OCI-LY7 (cell line): Measurements from ENCODE around the gene VWA5B2. TPM values are rescaled to one million over a fixed set of nuclear protein-coding genes. Genes with fewer than 3 reads are reported as not detected.

ENCODE experiments used
- BruUV-seq: library from RNA; stranded (reverse); fragments of 400-500 nt; replicated peaks from 2 replicates; lab custom pipeline; 2021; lab: Mats Ljungman, UMichigan
- CTCF ChIA-PET: fragments of 300-600 bp; sonication (Branson Sonifier 250); formaldehyde crosslinking; loops from one replicate; lab custom pipeline; 2022; ENCODE audit warnings: antibody characterized with exemption; ENCODE audit not compliant: unreplicated experiment; lab: Charles Lee
- POLR2A ChIA-PET: fragments of 300-600 bp; sonication (Branson Sonifier 250); formaldehyde crosslinking; loops from one replicate; lab custom pipeline; 2022; ENCODE audit warnings: antibody characterized with exemption; lab: Charles Lee
- DNase-seq: peaks from one replicate; pipeline ENCODE4 v3.0.0-alpha.2; 2015; ENCODE audit warnings: low spot score
- H2AFZ ChIP-seq: fragments of 200-600 bp; sonication (generic), shearing (Covaris generic); 2 replicates; pipeline ENCODE4 v1.6.1; 2014; ENCODE audit warnings: mild to moderate bottlenecking, antibody characterized with exemption, low read length, moderate library complexity
- H3K27ac ChIP-seq: fragments of 200-600 bp; sonication (generic); 2 replicates; pipeline ENCODE4 v1.5.1; 2014; ENCODE audit warnings: mixed run types, low read depth, mild to moderate bottlenecking, moderate library complexity, low read length, inconsistent platforms; ENCODE audit not compliant: poor library complexity, severe bottlenecking
- H3K36me3 ChIP-seq: fragments of 200-600 bp; sonication (generic); 2 replicates; pipeline ENCODE4 v1.6.1; 2014; ENCODE audit warnings: mild to moderate bottlenecking, antibody characterized with exemption, low read length, moderate library complexity, mixed read lengths; ENCODE audit not compliant: insufficient read depth
- H3K4me1 ChIP-seq: fragments of 200-600 bp; sonication (generic); 2 replicates; pipeline ENCODE4 v1.5.1; 2014; ENCODE audit warnings: mild to moderate bottlenecking, low read length; ENCODE audit not compliant: insufficient read depth, poor library complexity, severe bottlenecking
- H3K4me2 ChIP-seq: fragments of 200-600 bp; sonication (generic); 2 replicates; pipeline ENCODE4 v1.6.1; 2014; ENCODE audit warnings: mild to moderate bottlenecking, low read length
- H3K4me3 ChIP-seq: fragments of 200-600 bp; sonication (generic); 2 replicates; pipeline ENCODE4 v1.5.1; 2014; ENCODE audit warnings: mild to moderate bottlenecking, low read depth, low read length; ENCODE audit not compliant: poor library complexity, severe bottlenecking
- H3K79me2 ChIP-seq: fragments of 200-600 bp; sonication (generic); 2 replicates; pipeline ENCODE4 v1.6.1; 2016; ENCODE audit warnings: low read depth, mild to moderate bottlenecking, low read length, moderate library complexity, mixed read lengths; ENCODE audit not compliant: insufficient read depth
- H3K9me2 ChIP-seq: fragments of 200-600 bp; sonication (generic); 2 replicates; pipeline ENCODE4 v1.6.1; 2016; ENCODE audit warnings: mild to moderate bottlenecking, low read length, mixed read lengths; ENCODE audit not compliant: insufficient read depth
- H3K9me3 ChIP-seq: fragments of 200-600 bp; sonication (generic); 2 replicates; pipeline ENCODE4 v1.6.1; 2014; ENCODE audit warnings: mild to moderate bottlenecking, mixed run types, low read length, mixed read lengths
- H4K20me1 ChIP-seq: fragments of 200-600 bp; sonication (generic); 2 replicates; pipeline ENCODE4 v1.6.1; 2014; ENCODE audit warnings: mild to moderate bottlenecking, antibody characterized with exemption, low read length, moderate library complexity, mixed read lengths; ENCODE audit not compliant: insufficient read depth
- EZH2phosphoT487 ChIP-seq: fragments of 200-600 bp; sonication (generic); IDR thresholded peaks from 2 replicates; pipeline ENCODE4 v1.6.1; 2018; ENCODE audit warnings: low read depth, borderline replicate concordance, mild to moderate bottlenecking, mixed run types, antibody characterized with exemption, low read length, moderate library complexity, mixed read lengths
- intact Hi-C: fragments of 100-400 bp; cut with micrococcal nuclease; formaldehyde crosslinking; loops from one replicate; pipeline ENCODE4 v1.10.0; 2022; ENCODE audit not compliant: unreplicated experiment
- total RNA-seq, 2 experiments: library from RNA; depleted of rRNA in 1 of 2; stranded (reverse); fragments of >200 nt in 1 of 2; shearing (Covaris generic) in 1 of 2; gene quantifications; 2 replicates each; pipeline ENCODE4 v1.2.3, GENCODE V29; 2014 to 2022
- TF ChIP-seq, protein P1 (sequence below): fragments of 200-600 bp; sonication (generic); conservative IDR thresholded peaks from 2 replicates; pipeline ENCODE4 v1.5.1; 2014; ENCODE audit warnings: mild to moderate bottlenecking, antibody characterized with exemption, low read length, moderate library complexity, mixed read lengths

VWA5B2 gene
- total RNA-seq, 2 experiments from 2014 or later, result not detected

DNA sequence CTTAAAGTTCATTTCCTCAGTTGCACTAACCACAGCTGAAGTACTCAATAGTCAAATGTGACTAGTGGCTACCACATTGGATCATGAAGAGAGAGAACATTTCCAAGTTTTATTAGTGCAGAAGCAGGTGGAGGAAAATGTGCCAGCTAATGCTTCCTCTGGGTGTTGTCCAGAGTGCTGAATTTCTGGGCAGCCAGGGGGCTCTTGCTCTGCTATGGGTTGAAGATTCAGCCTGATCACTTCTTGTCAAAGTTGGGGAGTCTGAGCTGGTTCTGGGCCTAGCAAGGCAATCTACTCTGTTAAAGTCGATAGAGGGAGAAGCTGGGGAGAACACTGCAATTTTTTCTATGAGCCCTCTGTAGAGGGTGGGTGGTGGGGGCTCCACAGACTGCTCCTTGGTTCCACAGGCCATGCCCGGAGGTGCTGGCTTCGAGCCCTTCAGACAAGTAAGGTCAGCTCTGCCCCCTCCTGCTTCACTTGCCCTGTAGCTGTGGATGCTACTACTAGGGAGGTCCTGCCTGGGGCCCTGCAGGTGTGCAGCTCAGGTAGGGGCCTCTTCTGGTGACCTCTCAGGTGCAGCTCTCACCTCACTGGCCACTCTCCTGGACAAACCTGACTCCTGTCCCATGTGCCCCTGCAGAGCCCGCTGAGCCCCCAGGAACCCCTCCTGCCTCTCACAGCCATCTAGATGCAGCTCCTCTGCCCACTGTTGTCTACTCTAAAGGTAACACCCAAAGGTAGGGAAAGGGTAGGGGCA is 11.2 kb downstream of the VWA5B2 start:
- no peaks in the 10 kb centered on the region; the same call in 1 of the 2 replicates for H4K20me1 ChIP-seq

DNA sequence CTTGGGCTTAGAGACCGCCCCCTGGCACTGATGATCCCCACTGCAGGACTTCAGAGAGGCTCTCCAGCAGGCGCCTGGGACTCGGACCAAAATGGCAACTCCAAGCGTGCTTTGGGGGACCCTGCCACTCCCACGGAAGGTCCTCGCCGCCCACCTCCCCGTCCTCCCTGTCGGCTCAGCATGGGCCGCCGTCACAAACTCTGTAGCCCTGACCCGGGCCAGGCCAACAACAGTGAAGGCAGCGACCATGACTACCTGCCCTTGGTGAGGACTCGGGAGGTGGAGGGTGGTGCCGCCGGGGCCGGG is 11.7 kb downstream of the VWA5B2 start:
- intact Hi-C loops, result no loop called here
- Histone ChIP-seq H3K4me2 (no peak overlapping the region), H3K4me1 (peaks cover 7% of the 10 kb centered on the region), H3K79me2 (no peaks in the 10 kb centered on the region), H3K9me2 (no peaks in the 10 kb centered on the region), H3K4me3 (no peak overlapping the region), H3K9me3 (no peaks in the 10 kb centered on the region), H2AFZ (no peak overlapping the region), H3K27ac (no peak overlapping the region), H4K20me1 (peaks cover 4% of the 10 kb centered on the region), H3K36me3 (peaks cover 42% of the 10 kb centered on the region)
- POLR2A ChIA-PET, result no interaction called here
- TF ChIP-seq, protein P1, sequence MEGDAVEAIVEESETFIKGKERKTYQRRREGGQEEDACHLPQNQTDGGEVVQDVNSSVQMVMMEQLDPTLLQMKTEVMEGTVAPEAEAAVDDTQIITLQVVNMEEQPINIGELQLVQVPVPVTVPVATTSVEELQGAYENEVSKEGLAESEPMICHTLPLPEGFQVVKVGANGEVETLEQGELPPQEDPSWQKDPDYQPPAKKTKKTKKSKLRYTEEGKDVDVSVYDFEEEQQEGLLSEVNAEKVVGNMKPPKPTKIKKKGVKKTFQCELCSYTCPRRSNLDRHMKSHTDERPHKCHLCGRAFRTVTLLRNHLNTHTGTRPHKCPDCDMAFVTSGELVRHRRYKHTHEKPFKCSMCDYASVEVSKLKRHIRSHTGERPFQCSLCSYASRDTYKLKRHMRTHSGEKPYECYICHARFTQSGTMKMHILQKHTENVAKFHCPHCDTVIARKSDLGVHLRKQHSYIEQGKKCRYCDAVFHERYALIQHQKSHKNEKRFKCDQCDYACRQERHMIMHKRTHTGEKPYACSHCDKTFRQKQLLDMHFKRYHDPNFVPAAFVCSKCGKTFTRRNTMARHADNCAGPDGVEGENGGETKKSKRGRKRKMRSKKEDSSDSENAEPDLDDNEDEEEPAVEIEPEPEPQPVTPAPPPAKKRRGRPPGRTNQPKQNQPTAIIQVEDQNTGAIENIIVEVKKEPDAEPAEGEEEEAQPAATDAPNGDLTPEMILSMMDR, result no peak
- no peak for TF ChIP-seq EZH2phosphoT487
- no peak for DNase-seq
- CTCF ChIA-PET, result no interaction called here
- BruUV-seq, result no TSS peak

More for the DNA sequence above, 11.2 kb downstream of the VWA5B2 start:
- Histone ChIP-seq H3K27ac (no peak overlapping the region), H3K4me2 (no peak overlapping the region), H3K36me3 (peaks cover 41% of the 10 kb centered on the region), H2AFZ (no peak overlapping the region), H3K9me2 (no peaks in the 10 kb centered on the region), H3K4me1 (peaks cover 7% of the 10 kb centered on the region), H3K9me3 (no peaks in the 10 kb centered on the region), H3K79me2 (no peaks in the 10 kb centered on the region), H3K4me3 (no peak overlapping the region)
- ChIA-PET POLR2A (interaction anchor here (0.5 to 1.1 kb wide), 2 partner anchors 26 to 46 kb away, joined by 3 read pairs; no protein-coding TSS in a partner anchor), CTCF (no interaction called here)
- peak; percentile 31 for DNase-seq
- no peak for TF ChIP-seq EZH2phosphoT487
- TF ChIP-seq, protein P1, result no peak
- BruUV-seq, result no TSS peak
- intact Hi-C loops, result no loop called here
